GM21367 (cell line): ENCODE measurements around the gene COL5A1.

ENCODE experiments used
- ATAC-seq: cut with Tn5 transposase; IDR thresholded peaks from one replicate; pipeline ENCODE4 v1.9.1; 2021; ENCODE audit not compliant: unreplicated experiment

The COL5A1 gene

DNA sequence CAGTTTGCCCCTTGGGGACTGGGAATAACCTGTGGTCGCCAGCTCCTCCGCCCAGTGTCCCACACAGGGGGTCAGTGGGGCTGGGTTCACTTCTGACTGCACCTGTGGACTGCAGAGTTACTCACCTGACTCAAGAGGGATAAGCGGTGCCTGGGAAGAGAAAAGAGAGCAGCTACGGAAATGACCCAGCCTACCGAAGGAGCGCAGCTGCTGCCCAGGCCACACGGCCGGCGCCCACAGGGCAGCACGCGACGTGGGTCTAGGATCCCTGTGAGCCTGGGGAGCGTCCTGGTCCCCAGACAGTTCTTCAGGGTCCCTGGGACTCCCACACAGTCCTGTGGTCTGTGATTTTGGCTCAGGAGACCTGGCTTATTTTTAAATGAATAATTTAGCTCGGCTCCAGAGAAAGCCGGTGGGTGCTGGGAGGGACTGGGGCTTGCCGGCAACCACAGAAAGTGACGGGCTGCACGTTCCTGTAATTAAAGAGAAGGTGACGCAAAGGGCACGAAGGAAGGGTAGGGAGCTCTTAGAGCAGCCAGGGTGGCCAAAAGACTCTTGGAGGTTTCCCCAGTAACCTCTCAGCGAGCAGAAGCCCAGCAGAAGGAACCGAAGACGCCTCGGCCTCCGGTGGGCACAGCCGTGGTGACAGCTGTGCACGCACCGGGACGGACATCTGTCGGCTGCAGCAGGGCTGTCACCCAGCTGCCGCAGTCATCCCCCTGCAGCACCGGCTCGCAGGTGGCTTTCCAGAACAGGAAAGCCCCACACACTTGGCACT lies 141.5 kb downstream of the COL5A1 start:
- ATAC-seq, result no peak

DNA sequence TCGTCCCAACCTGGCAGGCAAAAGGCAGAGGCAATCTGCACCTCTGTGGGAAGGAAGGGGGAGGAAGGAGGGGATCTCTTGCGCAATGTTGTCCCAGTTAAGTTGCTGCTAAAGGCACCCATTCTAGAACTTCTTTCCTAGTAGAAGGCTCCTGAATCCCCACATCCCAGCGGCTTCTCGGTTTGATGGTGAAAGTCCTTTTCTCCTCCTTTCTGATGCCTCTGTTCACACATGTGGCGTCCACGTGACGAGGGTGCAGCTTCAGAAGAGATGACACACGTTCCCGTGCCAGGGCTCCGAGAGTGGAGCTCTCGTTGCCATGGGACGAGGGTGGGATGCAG lies 142.1 kb downstream of the COL5A1 start:
- ATAC-seq, result no peak

DNA sequence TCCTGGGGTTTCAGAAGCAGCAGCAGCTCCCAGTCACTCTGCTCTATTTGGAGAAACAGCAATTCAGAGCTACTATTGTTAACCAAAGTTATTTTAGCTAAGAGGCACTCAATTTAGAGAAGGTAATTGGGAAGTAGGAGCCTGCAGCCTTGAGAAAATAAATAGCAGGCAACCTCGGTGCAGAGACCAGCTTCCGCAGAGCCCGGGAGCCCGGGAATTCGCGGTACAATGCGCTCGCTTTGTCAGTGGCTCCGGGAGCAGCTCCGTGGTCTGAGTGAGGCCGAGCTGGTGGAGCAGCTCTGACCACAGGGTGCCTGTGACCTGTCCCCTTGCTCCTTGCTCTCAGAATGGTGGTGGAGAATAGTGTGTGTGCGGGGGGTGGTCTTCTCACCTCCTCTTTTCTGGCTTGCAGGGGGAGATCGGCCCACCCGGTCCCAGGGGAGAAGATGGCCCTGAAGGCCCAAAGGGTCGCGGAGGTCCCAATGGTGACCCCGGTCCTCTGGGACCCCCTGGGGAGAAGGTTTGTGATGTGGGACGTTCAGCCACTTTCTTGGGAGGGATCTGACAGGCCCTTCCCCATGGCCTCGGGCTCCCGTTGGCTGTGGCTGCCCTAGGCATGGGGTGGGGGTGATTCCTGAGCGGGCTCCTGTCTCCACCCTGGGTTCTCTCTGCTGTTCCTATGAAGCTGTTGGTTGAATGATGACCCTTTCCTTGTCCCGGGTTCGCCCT lies 143.1 kb downstream of the COL5A1 start:
- ATAC-seq, result no peak

DNA sequence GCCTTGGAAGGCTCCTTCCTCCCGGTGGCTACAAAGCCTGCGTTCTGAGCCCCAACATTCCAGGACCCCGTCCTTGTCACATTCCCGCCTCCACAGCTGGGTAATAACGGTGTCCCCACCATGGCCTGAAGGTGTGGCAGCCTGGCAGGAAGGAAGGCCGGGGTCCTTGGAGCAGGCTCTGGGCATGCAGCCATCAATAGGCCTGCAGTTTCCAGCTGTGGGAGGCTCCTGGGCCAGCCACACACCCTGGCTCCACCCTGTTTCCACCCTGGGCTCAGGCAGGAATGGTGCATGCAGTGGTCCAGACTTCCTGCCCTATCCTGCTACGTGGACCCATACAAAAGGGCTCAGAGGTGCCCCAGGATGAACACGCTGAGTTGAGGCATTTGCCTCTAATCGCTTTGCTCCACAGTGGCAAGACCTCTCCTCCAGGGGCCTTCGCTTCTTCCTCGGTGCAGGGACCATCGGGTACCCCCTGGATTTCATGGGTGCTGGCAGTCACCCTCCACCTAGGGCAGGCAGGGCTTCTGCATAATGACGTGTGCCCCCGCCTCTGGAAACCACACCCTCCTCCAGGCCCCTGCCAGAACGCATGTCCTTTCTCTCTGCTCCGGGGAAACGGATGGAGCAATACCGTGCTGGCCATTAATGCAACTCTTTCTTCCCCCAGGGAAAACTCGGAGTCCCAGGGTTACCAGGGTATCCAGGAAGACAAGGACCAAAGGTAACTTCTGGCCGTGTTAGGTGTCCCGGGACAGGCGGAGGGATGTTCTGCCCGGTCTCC lies 143.9 kb downstream of the COL5A1 start:
- no peak for ATAC-seq

DNA sequence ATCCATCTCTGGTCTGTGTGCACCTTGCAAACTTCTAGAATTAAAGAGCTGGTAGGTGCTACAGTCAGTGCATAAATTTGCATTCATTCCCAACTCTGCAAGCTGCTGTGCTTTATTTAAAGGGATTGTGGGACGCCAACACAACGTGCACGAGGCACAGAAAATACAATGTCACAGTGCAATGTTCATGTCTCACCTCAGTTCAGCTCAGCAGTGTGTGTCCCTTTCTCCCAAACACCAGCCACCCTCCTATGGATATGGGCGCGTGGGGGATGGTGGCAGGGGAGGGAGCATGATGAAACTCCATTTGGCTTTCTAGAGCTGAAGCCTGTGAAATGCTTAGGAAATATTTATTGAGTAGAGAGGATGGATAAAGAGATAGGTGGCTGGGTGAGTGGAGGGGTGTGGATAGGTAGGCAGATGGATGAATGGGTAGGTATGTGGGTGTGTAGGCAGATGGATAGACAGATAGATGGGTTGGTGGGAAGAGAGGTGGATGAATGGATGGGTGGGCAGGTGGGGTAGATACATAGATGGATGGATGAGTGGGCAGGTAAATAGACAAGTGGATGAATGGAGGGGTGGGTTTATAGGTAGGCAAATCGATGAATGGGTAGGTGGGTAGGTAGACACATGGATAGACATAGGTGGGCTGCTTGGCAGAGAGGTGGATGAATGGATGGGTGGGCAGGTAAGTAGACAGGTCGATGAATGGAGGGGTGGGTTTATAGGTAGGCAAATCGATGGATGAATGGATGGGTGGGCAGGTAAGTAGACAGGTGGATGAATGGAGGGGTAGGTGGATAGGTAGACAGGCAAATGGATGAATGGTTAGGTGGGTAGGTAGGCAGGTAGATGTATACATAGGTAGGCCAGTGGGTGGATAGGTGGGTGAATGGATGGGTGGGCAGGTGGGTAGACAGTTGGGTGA lies 146.3 kb downstream of the COL5A1 start:
- ATAC-seq, result no peak

DNA sequence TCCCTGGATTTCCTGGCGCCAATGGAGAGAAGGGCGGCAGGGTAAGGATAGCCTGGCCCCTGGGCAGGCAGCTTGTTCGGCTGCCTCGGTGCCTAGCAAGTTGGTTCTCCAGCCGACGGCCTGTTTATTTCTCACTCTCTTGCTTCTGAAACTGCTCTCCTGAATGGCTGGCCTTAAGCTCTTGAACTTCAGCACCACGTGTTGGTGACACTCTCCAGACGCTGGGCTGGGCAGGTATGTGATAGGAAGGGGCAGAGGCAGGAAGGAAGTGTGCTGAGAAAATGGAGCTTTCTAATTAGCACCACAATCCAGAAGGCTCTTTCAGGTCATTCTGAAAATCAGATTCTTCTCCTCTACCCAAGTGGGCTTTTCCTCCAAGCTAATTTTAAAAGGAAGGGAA lies 147.6 kb downstream of the COL5A1 start:
- ATAC-seq, result no peak

DNA sequence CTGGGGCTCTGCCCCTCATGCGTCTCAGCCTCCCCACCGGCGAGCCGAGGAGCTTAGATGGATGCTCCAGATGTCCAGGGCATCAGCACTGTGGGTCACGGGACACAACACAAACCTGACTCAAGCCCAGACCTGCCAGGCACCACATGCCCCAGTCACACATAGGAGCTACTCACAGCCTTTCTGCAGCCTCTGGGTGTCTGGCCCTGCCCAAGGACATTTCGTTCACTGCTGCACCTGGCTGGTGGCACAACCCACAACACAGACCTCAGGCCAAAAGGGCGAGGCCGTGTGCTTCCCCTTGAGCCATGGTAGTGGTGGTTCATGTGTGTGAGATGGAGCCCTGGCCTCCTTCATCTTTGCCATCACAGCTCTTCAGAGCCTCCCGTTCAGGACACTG lies 149.4 kb downstream of the COL5A1 start:
- no peak for ATAC-seq

DNA sequence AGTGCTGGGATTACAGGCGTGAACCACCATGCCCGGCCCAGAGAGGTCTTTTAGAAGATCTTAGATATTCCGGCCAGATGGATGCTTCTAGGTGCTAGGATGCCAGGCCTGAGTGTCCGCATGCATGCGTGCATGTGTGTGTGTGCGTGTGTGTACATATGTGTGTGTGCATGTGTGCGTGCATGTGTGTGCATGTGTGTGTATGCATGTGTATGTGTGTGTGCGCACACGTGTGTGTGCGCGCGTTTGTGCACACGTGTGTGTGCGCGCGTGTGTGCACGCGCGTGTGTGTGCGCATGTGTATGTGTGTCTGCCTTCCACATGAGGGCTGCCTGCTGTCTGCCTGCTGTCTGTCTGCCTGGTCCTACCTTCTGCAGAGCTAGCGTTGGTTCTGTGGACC lies 151.0 kb downstream of the COL5A1 start:
- no peak for ATAC-seq

DNA sequence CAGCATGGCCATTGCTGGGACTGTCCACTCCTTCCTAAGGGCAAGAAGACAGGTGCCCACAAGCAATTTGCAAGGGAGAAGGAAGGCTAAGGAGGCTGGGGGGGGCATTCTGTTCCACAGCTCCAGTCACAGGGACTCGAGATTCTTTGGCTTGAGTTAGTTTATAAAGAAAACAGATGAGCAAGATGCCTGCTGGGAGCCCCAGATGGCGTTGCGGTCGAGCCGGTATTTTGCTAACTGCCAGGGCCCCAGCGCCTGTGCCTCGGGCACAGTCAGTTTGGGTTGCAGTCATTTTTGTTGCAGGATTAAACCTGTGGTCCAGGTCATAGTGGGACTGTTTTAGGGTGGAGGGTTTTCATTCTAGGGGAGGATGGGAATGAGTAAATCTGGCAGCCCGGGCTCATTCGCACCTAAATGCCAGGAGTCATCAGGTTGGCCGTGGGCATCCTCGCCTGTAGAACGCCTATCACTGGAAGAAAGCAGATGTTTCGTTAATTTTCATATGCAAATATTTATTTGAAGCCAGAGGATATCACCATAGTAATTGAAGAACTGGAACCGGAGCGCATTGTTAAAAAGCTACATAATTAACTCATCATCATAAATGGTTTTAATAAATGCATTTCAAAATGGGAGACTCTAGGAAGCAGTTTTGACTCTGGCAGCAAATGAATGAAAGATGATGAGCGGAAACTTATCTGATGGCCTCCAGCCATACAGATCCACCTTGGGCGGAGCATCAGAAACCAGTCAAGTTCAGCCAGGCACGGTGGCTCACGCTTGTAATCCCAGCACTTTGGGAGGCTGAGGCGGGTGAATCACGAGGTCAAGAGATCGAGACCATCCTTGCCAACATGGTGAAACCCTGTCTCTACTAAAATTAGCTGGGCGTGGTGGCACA lies 151.9 kb downstream of the COL5A1 start:
- no peak for ATAC-seq

DNA sequence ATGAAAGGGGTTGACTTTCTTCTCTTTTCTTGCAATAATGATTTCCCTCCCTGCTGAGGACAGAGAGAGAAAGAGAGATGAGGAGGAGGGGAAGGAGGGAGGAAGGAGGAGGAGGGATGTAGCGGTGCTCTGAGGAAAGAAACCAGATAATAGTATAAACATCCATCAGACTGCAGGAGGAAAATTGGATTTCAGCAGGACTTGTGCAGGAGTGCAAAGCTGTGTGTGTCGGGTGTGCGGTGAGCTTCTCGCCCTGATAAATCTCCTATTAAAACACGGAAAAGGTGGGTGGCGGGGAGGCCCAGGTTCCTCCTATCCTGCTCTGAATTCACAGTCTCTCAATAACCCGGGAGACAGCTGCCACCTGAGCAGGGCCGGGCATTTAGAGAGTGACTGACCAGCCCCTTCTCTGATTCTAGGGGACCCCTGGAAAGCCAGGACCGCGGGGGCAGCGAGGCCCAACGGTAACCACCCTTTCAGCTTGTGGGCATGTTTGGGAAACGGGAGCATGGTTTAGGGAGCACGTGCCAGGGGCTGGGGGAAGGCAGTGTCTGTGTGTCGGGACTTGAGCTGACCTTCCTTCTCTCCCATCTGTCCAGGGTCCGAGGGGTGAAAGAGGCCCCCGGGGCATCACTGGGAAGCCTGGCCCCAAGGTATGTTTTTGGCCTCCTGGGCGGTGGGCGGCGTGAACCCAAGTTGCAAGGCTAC lies 153.2 kb downstream of the COL5A1 start:
- no peak for ATAC-seq

DNA sequence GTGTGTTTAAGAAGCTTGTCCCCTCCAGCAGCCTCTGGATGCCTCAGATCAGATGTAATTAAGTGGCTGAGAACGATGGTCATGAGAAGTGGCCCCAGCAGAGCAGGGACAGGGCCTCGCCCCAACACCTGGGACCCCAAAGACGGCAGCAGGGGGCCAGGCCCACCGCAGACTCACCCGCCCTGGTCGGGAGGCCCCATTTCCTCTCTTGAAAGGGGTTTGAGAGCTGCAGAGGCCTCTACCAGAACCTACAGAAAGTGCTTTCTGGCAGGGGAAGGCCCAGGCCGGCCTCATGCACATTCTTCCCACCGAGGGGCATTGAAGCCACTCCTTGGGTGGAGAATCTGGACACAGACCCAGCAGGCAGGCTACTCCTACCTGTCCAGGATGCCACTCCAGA lies 153.8 kb downstream of the COL5A1 start:
- no peak for ATAC-seq

DNA sequence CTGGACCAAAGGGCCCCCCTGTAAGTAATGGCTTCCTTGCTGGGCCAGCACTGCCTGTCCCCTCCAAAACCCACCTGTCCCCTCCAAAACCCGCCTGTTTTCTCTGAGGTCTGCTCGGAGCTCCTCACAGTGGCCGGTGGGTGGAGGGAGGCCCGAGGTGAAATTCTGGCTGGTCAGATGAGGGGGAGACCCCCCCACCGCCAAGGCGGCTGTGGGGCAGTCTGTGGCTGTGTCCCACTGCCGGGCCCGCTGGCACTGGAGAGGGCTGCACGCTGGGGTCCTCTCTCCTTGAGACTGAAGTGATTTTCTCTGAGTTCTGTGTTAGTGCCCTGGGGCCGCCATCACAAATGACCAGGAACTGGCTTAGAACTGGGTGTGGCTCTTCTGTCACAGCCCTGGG lies 155.3 kb downstream of the COL5A1 start:
- no peak for ATAC-seq

DNA sequence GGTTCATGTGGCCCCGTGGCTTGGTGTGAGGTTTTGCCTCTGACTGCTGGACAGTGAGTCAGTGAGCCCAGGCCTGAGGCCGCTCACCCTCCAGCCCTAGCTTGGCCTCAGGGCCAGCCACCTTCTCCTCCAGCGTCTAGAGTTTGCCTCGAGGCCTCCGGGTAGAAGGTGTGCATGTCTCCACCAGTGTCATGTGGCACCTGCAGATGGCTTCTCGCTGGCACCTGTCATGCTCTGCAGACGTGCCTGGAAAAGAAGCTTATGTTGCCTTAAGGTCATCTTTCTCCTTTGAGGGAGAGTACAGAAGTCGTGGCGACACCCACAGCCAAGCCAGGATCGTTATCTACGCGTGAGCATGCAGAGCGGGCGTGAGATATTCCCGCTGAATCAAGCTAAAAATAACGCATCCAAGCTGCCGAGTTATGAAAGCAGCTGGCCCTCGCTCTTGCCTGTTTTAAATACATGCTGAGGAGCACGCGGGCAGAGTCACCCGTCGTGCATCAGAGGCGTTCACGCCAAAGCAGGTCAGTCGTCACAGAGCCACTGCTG lies 159.3 kb downstream of the COL5A1 start:
- ATAC-seq, result no peak

DNA sequence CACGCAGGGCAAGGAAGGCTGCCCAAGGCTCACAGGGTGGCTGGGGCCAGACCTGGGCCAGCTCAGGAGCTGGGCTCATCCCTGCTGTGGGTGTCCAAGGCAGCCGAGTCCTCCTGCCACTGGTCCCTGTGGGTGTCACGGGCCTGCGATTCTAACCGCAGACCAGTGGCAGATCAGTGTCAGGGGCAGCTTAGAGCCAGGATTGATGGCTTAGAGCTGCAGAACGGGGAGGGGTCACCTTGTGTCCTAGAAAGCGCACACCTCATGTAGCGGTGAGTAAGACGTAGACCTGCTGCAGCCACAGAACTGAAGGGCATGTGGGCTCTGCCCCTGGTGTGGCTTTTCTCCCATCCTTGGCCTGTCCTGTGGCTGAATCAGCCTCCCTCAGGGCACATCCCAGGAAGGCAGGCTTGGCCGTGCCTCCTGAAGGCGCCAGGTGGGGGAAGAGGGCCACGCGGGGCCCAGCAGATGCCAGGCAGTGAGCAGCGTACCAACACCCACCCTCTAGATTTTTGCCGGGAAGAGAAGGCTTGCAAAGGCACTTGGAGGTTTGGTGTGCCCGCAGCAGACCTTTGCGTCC lies 160.7 kb downstream of the COL5A1 start:
- no peak for ATAC-seq

DNA sequence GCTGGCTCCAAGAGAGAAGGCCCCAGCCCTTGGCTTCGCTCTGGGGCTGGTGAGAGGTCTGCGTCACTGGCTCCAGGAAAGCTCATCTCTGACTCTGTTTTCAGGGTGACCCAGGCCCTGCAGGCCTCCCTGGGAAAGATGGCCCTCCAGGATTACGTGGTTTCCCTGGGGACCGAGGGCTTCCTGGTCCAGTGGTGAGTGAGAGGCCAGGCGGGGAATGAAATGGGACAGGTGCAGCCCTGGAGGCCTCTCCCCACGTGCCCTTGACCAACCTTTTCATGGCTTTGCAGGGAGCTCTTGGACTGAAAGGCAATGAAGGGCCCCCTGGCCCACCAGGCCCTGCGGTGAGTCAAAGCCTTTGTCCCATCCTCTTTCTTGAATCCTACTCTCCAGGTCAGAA lies 163.3 kb downstream of the COL5A1 start:
- no peak for ATAC-seq

DNA sequence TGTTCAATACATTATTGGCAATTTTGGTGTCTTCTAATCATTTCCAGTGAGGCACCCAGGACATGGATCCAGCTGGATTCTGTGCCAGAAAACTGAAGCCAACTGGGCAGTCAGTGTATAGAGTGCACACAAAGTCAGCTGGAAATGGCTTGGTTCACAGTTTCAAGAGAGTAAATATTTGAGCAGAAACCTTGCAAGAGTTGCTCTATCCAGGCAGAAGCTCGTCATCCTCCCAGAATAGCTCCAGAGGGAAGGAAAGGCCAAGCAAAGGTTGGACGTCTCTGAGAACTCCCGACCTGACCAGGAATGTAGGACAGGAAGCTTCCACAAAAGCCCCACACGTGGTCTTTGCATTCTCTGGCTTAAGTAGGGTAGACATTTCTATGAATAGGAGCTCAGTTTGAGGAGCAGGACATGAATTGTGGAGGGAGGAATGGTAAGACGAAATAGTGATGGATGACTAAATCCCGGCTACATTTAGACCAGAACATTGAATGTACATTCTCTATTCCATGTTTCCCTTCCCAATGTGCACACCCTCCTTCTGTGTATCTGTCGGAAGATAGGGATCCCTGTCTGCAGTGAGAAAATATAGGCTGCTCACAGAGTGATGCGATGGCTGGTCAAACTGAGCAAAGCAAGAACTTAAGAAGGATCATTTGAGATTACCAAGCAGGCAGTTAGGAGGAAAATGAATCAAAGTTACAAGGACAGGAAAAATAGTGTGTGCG lies 166.3 kb downstream of the COL5A1 start:
- ATAC-seq, result no peak

DNA sequence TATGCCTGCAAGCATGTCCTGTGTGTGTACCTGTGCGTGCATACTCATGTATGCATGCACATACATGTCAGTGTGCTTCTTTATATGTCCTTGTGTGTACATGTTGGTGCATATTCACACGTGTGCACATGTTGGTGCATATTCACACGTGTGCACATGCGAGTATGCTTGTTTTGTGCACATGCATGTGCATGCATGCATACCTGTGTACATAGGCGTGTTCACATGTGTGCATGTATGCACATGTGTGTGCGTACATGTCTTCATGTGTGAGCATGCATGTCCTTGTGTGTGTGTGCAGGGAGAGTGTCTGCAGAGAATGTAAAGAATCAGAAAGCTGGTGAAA lies 166.8 kb downstream of the COL5A1 start:
- ATAC-seq, result no peak

DNA sequence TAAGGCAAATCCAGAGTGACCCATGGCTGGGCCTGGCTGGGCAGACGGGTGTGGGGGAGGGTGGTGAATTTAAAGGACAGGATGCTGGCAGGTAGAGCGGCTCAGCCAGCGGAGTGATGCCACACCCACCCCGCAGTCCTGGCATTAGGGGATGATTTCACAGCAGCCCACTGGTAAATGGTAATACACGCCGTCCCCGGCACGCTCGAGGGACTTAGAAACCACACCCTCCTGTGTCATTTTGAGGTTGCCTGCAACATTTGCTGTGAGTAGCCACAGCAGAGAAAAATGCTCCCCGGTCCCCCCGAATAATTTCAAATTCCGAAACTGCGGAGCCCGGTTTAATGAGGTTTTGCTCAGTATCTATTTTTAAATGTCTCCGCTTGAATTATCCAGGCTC lies 167.7 kb downstream of the COL5A1 start:
- ATAC-seq, result no peak
